HG02884 (cell line): ENCODE results near the gene VWA8.
"Not testable (repeated sequence)": the region's sequence is repeated elsewhere in the genome, so short reads cannot be mapped to it uniquely, and the experiment has no call there.

Experiments
- ATAC-seq: cut with Tn5 transposase; IDR thresholded peaks from one replicate; pipeline ENCODE4 v1.9.1; 2021; ENCODE audit warnings: mild to moderate bottlenecking, moderate library complexity; ENCODE audit not compliant: unreplicated experiment

Gene VWA8

DNA sequence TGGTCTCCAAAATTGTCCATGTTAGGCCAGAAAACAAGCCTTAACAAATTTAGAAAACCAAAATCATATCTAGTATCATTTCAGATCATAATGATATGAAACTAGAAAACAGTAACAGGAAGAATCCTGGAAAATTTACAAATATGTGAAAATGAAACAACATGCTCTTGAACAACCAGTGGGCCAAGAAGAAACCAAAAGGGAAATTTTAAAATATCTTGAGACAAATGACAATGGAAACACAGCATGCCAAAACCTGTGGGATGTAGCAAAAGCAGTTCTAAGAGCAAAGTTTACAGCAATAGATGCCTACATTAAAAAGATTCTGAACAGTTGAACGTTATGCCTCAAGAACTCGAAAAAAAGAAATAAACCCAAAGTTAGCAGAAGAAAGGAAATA is 32.6 kb downstream of the VWA8 start:
- ATAC-seq = no peak

GRCh38 chr13:41925014-41925413 is 35.9 kb downstream of the VWA8 start:
- ATAC-seq = no peak

DNA sequence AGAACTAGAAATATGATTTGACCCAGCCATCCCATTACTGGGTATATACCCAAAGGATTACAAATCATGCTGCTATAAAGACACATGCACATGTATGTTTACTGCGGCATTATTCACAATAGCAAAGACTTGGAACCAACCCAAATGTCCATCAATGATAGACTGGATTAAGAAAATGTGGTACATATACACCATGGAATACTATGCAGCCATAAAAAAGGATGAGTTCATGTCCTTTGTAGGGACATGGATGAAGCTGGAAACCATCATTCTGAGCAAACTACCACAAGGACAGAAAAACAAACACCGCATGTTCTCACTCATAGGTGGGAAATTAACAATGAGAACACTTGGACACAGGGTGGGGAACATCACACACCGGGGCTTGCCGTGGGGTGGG is 38.0 kb downstream of the VWA8 start:
- not testable (repeated sequence) for ATAC-seq

- no peak for ATAC-seq
Observed at GRCh38 chr13:41919741-41920487, 41.0 kb downstream of the VWA8 start.

DNA sequence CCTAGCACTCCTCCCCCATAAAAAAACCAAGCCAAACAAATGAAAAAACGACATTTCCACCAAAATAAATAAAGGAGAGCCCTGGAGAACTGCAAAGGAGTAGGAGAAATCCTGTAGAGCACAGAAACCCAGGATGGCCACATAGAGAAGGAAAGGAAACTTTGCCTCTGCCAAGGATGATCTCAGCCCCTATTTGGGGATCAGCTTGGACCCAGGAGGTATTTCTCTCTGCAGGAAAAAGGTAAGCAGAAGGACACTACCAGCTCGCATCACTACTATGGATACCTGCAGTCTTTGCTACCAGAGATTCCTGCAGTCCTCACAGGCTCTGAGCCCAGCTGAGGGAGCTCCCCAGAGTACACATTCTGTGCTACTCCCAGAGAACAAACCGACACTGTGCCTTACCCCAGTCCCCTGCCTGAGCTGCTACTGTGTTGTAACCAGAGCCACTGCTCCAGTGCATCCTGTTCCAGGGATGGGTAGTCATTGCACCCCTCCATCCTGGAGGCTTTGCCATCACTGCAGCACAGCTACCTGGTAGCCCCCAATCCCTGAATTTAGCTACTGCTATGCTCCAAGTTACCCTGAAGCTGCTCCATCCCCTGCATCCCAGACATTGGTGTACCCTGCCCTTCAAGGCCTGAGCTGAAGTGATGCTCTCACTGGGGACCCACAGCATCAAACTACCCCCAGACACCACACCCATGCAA is 41.7 kb downstream of the VWA8 start:
- ATAC-seq = no peak

DNA sequence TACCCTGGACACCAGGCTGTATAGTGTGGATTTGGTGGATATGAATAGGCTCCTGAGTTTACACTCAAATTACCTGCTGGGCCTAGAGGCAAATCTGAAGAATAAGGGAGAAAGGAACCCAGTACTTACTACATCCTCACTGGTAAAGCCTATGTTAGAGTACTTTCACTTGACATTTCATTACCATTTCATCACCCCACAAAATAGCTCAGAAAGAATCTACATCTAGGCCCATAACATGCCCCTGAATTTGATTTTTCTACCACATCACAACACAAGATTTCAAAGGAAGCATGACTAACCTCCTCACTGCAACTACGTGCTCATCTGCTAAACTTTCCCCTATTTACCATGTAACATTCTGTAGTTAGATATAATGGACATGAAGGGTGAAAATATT is 43.3 kb downstream of the VWA8 start:
- ATAC-seq = no peak

DNA sequence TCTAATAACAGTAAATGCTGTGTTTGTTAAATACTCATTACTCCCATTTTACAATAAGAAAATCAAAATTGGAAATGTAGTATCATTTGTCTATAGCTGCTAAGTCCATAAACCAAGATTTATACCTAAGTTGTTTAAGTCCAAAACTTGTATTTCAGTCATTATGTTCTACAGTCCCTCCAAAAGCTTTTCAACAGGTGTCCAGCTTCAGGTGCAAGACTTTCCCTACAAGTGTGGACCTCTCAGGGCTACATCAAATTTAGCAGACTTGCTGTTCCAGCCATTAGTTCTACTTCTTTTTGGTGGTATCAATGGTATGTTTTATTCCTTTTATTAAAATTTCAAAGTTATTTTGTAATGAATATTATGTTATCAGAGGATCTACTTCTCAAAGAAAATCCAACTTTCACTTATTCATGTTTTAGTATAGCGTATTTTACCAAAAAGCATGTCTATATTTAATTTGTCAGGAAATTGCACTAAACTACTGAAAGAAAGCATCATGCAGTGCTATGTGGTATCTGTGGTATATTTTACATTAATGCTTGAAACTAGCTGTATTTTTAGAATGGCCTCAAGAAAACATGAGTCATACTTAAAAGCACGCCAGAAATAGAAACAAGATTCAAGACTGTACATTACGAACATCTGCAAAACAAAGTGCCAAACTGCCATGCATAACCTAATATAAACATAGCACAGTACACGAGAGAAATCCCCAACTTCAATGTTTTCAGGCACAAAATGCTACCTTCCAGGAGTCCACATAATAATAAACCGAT is 44.5 kb downstream of the VWA8 start:
- peak; percentile 90 for ATAC-seq

DNA sequence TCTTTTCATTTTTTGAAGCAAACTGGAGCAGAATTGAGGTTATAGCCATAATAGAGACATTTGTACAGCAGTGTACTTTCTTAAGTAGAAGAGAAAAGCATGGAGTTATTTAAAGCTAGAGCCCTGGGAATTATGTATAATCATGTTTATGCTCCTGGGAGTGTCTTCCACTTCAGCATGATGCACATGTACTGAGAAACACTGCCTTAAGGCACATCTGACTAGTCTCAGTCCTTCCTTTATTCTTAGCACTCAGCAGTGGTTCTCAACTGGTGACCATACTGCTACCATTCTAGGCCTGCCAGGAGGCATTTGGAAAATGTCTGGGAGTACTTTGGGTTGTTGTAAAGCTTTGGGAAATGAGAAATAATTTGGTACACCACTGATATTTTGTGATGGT is 45.8 kb downstream of the VWA8 start:
- no peak for ATAC-seq

DNA sequence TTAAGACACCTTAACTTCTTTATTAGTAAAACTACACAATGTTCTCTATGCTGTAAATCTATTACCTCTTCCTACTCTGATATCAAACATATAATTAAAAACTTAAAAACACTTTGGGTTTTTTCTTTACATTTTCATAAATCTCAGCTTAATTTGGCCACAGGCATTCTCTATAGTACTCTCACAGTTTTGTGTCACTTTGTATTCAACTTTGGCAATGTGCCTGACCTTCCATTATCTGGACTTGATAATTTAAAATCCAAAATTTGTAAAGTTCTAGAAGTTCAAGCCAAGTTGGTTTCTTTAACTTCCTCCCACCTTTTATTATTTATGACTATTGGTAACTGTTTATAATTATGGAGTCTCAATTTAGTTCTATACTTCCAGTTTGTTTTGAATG is 46.4 kb downstream of the VWA8 start:
- no peak for ATAC-seq

GRCh38 chr13:41909506-41909905 is 51.4 kb downstream of the VWA8 start:
- ATAC-seq = no peak

- ATAC-seq = peak; percentile 90
Observed at GRCh38 chr13:41905600-41906254, 55.2 kb downstream of the VWA8 start.

GRCh38 chr13:41900918-41901317 is 60.0 kb downstream of the VWA8 start:
- no peak for ATAC-seq

- ATAC-seq = not testable (repeated sequence)
Observed at GRCh38 chr13:41898411-41898810, 62.5 kb downstream of the VWA8 start.

- ATAC-seq = no peak
Observed at GRCh38 chr13:41897126-41897525, 63.8 kb downstream of the VWA8 start.

DNA sequence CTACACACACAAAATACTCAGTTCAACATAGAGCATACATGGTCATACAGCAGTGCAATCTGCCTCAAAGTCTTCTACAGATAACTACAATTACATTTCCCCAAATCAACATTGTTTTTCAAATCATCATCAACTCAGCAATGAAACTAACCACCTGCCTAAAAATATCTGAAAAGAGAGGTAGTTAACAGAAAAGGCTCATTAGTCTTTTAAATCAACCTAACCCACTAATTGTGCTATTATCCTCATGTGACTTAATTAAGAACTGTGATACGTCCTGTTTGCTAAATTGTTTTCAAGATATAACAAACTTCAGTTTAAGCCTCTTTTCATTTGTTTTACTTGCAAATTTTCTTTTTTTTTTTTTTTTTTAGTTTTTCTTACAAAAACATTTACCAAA is 65.4 kb downstream of the VWA8 start:
- ATAC-seq = no peak

DNA sequence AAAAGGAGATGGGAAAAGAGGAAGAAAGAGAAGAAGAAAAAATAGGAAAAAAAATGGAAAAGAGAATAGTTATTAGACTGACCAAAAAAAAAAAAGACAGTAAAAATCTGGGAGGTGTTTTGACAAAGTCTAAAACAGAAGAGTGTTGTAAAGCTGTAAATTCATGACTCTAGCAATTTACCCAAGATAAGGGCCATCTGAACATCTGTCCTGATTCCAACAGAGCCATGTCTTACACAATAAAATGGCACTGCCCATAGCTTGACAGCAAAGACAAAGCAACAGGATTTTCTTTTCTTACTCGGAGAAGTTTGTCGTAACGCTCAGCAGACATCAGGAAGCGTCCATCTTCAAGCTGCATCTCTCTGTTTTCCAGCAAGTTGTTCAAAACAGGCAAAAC is 69.8 kb downstream of the VWA8 start:
- no peak for ATAC-seq

GRCh38 chr13:41883147-41883546 is 77.8 kb downstream of the VWA8 start:
- no peak for ATAC-seq

GRCh38 chr13:41881890-41882289 is 79.0 kb downstream of the VWA8 start:
- not testable (repeated sequence) for ATAC-seq

- no peak for ATAC-seq
Observed at GRCh38 chr13:41880966-41881365, 79.9 kb downstream of the VWA8 start.

DNA sequence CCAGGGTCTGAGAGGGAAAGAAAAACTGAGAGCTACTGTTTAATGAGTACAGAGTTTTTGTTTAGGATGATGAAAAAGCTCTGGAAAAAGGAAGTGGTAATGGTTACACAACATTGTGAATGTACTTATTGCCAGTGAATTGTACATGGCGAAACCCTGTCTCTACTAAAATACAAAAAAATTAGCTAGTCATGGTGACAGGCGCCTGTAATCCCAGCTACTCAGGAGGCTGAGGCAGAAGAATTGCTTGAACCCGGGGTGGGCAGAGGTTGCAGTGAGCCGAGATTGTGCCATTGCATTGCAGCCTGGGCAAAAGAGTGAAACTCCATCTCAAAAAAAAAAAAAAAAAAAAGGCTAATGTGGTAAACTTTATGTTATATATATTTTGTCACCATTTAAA is 96.3 kb downstream of the VWA8 start:
- no peak for ATAC-seq

- ATAC-seq = not testable (repeated sequence)
Observed at GRCh38 chr13:41862659-41863058, 98.2 kb downstream of the VWA8 start.
